ENCODE results near the gene IRF3.

IRF3 gene

DNA sequence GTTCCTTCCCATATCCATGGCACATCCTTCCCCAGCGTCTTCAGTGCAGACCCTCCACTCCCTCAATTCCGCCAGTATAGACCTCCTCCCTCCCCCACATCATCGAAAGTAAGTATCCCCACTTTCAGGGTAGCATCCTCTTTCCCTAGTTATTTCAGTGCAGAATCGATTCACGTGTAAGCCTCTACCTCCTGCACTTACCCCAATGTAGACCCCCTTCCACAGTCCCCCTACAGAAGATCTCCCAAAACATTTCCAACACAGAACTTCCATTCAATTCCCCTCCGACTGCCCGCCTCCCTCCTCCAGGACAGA lies 664 bp downstream of the IRF3 start:
- DNase-seq = no peak

DNA sequence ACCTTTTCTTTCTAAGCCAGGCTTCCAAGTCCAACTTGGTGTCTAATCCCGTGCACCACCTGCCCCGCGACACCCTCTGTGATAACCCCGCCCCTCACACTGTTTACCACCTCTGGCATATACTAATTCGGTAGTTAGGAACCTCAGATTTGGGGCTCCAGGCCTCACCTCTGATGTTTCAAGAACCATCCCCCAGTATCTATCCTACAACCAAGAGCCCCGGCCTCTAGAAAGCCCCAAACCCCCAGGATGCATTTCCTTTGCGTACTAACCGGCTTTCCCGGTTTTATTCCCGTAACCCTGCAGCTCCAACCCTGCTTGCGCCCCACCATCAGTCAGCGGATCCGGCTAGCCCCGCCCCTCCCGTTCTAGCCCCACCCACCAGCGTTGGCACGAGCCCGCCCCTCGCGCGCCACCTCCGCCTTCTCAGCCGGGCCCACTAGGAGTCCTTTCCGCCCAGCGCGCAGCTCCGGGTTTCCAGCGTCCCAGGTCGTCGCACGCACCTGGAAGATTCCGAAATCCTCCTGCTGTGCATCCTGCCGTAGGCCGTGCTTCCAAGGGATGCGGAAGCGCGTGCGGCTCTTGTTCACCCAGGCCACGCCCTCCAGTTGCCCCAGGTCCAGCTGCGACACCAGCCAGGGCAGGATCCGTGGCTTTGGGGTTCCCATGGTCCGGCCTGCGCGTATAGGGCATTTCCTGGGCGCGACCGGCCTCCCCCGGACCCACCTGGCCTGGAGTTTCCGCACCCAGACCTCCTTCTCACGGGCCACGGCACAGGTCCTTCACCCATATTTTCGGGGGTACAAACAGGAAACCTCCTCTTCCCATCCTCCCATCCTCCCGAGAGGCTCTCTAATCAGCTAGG lies 1.3 kb downstream of the IRF3 start:
- DNase-seq = no peak

DNA sequence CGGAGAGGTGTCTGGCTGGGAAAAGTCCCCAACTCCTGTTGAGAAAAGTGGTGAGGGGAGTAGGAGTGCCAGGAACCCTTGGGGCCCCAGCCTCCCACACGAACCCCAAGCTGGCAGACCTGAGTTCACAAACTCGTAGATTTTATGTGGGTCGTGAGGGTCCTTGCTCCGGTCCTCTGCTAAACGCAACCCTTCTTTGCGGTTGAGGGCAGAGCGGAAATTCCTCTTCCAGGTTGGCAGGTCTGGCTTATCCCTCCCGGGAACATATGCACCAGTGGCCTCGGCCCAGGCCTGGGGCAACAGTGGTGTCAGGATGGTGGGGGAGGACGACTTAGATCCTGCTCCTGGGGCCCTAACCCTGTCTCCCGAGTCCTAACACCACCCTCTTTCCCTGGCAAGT lies 2.4 kb downstream of the IRF3 start:
- DNase-seq = no peak

DNA sequence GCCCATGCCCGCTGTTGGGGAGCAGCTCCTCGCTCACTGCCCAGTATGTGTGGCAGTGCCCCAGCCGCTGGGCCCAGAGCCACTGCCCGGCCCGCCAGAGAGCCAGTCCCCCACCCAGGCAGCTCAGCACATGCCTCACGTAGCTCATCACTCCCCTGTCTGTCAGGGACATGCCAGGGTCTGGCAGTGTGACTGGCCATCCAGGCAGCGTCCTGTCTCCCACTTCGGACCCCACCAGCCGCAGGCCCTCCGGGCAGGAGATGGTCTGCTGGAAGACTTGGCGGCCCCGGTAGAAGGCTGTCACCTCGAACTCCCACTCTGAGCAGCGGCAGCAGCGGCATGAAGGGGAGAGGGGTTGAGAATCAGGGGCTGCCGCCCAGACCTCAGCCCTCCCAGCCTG lies 3.6 kb downstream of the IRF3 start:
- no peak for DNase-seq

DNA sequence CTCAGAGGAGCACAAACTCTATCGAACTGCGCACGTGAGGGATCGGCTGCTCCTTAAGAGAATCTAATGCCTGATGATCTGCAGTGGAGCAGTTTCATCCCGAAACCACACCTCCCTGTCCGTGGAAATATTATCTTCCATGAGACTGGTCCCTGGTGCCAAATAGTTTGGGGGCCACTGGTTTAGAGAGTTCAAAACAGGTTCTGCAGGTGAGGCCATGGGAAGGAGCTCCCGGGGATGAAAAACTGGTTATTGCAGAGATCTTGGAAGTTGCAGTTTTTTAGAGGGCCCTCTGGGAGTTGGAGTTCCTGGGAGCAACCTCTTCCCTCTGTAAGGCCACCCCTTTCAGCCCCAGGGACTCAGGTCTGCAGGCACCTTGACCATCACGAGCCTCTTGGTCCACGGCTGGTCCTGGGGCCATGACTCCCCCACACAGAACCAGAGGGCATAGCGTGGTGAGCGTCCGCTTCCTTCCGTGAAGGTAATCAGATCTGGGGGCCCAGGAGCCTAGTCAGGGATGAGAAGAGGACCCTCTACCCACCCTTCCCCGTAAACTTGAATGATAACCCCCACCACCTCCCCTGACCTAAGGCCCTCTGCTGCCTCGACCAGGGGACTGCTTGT lies 5.2 kb downstream of the IRF3 start:
- DNase-seq = no peak

DNA sequence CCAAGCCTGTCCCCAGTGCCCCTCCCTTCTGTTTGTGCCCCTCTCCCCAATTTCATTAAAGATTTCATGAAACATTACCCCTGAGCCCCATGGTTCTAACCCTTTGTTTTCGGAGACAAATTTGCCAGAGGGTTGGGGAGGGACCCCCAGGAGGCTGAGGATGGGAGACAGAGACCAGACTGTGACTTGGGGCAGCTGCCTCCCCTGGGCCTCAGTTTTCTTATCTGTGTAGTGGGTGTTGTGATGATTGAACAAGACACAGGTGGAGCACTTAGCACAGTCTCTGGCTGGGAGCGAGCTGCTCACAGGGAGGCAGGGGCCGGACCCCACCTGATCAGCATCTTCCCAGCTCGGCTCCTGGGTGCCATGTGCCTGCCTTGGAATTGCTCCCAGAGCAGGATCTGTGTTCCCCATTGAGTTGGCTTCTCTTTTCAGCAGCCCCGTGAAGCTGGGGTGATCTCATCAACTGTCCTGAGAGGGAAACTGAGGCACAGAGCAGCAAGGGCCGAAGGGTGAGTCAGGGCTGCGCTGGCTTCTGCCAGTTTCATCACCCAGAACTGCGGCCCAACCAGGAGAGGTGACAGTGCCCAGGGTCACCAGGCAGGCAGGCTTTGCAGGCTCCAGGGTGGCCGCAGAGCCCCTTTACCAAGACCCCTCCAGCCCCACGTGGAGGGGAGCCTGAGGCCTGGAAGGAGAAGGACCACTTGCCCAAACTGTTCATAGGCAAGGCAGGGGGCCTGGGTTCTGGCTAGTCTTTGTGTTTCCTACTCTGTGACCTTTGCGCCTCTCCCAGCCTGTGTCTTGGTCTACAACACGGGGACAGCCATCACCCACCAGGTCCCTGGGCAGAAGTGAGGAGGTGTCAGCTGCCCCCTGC lies 6.9 kb downstream of the IRF3 start:
- DNase-seq = no peak

DNA sequence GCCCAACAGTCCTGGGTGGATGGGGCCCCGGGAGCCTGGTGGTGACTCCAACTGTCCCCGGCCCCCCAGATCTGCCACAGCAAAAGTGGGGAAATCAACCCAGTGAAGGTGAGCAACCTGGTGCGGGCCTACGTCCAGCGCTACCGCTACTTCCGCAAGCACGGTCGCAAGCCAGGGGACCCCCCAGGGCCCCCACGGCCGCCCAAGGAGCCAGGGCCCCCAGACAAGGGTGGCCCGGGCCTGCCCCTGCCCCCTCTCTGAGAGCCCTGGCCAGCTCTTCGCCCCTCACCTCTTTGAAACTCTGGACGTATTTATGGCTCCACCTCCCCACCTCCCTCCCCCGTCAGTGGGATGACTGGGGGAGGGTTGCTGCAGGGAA lies 7.5 kb downstream of the IRF3 start:
- no peak for DNase-seq

DNA sequence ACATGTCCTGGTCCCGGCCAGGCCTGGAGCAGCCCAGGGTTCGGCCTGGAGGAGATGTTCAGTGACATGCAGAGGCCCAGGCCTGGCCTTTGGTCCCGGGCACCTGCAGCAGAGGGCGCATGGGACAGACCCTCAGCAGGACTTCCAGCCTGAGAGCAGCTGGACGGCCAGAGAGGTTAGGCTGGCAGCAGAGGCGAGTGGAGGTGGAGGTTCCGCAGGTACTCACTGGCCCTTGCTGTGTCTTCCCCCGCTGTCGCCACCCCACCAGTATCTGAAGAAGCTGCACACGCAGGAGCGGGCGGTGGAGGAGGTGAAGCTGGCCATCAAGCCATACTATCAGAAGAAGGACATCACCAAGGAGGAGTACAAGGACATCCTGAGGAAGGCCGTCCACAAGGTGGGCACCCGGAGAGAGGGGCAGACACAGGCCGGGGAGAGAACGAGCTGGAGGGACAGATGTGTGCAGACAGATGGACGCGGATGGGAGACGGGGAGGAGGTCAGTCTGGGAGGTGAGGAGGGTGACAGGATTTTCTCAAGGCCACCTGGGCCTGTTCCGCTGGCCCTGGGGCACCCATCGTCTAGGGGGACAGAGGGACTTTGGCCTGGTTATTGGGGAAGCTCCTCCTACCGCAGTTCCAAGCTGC lies 8.0 kb downstream of the IRF3 start:
- DNase-seq = no peak

DNA sequence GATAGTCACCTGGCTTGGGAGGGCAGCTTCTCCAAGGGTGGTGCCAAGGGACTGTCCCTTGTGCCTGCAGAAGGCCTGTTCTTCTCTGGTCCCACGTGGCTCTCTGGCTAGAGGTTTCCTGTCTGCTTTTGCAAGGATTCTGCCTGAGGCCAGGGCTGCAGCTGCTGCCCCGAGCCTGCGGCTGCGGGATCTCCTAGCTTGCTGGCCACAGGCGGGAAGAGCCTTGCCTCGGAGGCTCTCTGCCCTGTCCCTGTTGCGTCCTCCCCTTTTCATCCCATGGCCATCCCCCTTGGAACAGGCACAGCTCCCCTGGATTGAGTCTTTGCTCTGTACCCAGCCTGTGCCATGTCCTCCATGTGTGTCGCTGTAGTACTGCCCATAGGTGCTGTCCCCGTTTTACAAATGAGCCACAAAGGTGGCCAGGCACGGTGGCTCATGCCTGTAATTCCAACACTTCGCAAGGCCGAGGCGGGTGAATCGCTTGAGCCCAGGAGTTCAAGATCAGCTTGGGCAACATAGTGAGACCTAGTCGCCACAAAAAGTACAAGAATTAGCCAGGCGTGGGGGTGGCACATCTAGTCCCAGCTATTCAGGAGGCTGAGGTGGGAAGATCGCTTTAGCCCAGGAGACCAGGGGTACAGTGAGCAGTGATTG lies 9.1 kb downstream of the IRF3 start:
- DNase-seq = no peak

DNA sequence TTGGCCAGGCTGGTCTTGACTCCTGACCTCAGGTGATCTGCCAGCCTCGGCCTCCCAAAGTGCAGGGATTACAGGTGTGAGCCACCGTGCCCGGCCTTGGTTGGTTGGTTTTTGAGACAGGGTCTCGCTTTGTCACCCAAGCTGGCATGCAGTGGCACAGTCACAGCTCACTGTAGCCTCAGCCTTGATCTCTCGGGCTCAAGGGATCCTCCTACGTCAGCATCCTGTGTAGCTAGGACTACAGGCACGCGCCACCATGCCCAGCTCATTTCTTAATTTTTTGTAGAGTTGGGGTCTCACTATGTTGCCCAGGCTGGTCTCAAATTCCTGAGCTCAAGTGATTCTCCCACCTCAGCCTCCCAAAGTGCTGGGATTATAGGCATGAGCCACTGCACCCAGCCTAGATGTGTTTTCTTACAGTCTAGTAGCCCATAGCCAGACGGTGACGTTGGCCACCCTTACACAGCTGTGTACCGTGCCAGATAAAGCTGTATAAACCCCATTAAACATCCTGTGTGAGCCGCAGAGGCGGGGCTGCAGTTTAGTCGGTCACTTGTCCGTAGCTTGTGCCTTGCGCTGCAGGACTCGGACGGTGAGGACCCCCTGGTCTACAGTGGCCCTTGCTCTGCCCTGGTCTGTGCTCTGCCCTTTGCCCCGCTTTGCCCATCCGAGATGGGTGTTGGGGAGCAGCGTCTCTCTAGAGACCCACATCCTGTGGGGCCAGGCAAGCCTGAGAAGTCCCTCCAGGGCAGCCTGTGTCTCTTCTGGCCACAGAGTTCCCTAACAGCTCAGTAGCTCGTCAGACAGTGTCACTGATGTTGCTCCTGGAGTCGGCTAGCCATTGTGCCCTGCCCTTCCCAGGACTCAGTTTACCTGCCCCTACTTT lies 9.8 kb downstream of the IRF3 start:
- DNase-seq = no peak

DNA sequence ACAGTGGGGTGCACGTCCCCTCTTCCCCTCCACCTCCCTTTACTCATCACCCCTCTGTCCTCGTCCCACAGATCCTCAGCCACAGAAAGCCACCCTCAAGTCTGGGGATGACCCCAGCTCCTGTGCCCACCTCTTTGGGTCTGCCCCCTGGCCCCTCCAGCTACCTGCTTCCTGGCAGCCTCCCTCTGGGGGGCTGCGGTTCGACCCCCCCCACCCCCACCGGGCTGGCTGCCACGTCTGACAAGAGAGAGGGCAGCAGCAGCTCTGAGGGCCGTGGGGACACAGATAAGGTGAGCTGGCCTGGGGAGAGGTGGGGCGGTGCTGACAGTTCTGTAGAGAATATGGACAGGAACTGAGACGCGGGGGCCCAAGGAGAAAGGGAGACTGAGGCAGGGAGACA lies 11.1 kb downstream of the IRF3 start:
- DNase-seq = no peak

DNA sequence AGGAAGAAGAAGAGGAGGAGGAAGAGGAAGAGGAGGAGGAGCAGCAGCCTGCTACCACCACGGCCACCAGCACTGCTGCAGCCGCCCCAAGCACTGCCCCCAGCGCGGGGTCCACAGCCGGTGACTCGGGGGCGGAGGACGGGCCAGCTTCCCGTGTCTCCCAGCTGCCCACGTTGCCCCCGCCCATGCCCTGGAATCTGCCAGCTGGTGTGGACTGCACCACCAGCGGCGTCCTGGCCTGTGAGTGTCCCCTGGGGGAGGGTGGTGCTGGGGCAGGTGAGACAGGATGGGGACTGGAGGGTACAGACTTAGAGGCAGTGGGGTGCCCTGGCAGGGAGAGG lies 12.2 kb downstream of the IRF3 start:
- no peak for DNase-seq

DNA sequence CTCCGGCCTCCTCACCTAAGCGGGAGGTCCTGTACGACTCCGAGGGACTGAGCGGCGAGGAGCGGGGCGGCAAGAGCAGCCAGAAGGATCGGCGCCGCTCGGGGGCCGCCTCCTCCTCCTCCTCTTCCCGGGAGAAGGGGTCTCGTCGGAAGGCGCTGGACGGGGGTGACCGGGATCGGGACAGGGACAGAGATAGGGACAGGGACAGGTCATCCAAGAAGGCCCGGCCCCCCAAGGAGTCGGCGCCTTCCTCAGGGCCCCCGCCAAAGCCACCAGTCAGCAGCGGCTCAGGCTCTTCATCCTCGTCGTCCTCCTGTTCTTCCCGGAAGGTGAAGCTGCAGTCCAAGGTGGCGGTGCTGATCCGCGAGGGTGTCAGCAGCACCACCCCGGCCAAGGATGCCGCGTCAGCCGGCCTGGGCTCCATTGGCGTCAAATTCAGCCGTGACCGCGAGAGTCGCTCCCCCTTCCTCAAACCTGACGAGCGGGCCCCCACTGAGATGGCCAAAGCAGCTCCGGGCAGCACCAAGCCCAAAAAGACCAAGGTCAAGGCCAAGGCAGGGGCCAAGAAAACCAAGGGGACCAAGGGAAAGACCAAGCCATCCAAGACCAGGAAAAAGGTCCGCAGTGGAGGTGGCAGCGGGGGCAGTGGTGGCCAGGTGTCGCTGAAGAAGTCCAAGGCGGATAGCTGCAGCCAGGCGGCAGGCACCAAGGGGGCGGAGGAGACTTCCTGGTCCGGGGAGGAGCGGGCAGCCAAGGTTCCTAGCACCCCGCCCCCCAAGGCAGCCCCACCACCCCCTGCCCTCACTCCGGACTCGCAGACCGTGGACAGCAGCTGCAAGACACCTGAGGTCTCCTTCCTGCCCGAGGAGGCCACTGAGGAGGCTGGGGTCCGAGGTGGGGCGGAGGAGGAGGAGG lies 12.8 kb downstream of the IRF3 start:
- no peak for DNase-seq

DNA sequence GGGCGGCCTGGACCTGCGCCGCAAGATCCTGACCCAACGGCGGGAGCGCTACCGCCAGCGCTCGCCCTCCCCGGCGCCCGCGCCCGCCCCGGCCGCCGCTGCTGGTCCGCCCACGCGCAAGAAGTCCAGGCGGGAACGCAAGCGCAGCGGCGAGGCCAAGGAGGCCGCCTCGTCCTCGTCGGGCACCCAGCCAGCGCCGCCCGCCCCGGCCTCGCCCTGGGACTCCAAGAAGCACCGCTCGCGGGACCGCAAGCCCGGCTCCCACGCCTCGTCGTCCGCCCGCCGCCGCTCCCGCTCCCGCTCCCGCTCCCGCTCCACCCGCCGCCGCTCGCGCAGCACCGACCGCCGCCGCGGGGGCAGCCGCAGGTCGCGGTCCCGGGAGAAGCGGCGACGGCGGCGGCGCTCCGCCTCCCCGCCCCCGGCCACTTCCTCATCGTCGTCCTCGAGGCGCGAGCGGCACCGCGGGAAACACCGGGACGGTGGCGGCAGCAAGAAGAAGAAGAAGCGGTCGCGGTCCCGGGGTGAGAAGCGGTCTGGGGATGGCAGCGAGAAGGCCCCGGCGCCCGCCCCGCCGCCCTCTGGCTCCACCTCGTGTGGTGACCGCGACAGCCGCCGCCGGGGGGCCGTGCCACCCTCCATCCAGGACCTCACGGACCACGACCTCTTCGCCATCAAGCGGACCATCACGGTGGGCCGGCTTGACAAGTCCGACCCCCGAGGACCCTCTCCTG lies 13.7 kb downstream of the IRF3 start:
- no peak for DNase-seq

DNA sequence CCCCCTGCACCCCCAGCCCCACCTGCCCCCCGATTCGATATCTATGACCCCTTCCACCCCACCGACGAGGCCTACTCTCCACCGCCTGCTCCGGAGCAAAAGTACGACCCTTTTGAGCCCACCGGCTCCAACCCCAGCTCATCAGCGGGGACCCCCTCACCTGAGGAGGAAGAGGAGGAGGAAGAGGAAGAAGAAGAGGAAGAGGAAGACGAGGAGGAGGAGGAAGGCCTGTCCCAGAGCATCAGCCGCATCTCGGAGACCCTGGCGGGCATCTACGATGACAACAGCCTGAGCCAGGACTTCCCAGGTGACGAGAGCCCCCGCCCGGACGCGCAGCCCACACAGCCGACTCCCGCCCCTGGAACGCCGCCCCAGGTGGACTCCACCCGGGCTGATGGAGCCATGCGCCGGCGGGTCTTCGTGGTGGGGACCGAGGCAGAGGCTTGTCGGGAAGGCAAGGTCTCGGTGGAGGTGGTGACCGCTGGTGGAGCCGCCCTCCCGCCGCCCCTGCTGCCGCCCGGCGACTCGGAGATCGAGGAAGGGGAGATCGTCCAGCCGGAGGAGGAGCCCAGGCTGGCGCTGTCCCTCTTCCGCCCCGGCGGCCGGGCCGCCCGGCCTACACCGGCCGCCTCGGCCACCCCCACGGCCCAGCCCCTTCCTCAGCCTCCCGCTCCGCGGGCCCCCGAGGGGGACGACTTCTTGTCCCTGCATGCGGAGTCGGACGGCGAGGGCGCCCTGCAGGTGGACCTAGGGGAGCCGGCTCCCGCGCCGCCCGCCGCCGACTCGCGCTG lies 14.4 kb downstream of the IRF3 start:
- no peak for DNase-seq

DNA sequence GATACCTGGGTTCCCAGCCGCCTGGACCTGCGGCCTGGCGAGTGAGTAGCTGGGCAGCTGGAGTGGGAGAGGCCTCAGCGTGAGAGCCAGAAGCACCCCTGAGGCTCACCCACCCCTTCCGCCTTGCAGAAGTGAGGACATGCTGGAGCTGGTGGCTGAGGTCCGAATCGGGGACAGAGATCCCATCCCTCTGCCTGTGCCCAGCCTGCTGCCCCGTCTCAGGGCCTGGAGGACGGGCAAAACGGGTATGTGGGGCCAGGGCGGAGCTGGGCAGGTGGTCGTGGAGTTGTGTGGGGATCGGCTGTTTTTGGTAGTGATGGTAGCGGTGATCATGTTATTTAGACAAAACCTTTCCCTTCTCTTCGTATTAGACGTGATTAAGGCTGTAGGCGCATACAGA lies 19.1 kb downstream of the IRF3 start:
- DNase-seq = no peak

DNA sequence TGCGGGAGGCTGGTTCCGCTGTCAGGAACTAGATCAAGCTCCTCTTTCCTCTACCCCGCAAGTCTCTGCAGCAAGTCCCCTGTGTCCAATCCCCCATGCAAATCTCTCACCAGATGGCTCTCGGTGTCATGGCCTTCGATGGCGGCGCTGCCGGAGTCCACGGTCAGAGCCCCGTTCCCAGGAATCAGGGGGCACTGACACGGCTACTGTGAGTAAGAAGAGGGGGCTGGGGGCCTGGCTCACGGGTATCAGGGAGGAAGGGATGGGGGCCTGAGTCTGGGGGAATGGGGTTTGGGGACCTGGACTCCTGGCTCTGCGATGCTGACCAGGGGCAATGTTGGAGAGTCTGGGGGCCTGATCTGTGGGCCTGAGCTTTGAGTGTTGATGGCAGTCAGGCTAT lies 19.7 kb downstream of the IRF3 start:
- DNase-seq = no peak

DNA sequence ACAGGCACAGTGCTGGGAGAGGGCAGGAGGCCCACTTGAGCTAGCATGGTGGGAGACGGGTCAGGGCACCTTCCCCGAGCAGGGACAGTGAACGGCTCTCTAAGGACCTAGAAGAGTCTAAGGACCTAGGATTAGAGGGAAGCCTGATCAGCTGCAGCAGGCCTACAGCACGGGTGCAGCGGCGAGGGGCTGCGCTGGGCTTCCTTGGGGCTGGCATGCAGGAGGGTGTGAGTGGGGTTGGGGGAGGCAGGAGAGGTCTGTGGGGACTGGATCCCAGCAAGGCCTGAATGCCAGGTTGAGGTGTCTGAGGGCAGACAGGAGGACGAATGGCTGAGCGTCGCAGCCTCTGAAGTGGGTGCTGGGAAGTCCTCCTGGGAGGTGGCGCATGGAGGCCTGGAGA lies 20.1 kb downstream of the IRF3 start:
- no peak for DNase-seq

DNA sequence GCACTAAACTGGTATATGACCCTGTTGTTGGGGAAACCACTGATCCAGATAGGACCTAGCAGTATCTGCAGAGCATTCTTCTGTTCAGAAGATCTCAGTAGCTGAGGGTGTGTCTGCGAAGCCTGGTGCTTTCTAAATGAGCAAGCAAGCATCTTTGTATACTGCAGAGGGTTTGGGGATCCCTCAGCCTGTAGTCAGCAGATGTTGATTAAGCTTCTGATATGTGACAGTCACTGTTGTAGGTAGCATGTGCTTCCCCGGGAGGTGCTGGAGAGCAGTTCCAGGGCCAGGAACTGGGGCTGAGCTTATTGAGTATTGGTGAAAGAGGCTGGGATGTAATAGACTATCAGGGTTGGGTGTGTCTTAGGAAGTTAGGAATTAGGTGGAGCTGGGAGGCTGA lies 22.2 kb downstream of the IRF3 start:
- no peak for DNase-seq

All from NCI-H524 treated with DMSO at 0.1 percent for 48 hours (cell line).